Muscle of leg (tissue), 11 donors: ENCODE data around the gene PPP1R1B. TPM values are rescaled to one million over a fixed set of nuclear protein-coding genes. Genes with fewer than 3 reads are reported as not detected.

Source experiments
- DNase-seq: peaks from one replicate; pipeline ENCODE4 v3.0.0; 2013
- H3K27ac ChIP-seq: one replicate; pipeline ENCODE4 v1.5.1; 2013; ENCODE audit warnings: mild to moderate bottlenecking, low read length, control low read depth
- H3K27me3 ChIP-seq: one replicate; pipeline ENCODE4 v1.6.1; 2013; ENCODE audit warnings: low read length; ENCODE audit not compliant: control insufficient read depth, insufficient read depth
- H3K36me3 ChIP-seq: one replicate; pipeline ENCODE4 v1.6.1; 2013; ENCODE audit warnings: low read length; ENCODE audit not compliant: control insufficient read depth, insufficient read depth
- H3K4me1 ChIP-seq: one replicate; pipeline ENCODE4 v1.6.1; 2013; ENCODE audit warnings: low read length; ENCODE audit not compliant: control insufficient read depth, insufficient read depth
- H3K4me3 ChIP-seq: one replicate; pipeline ENCODE4 v1.5.1; 2013; ENCODE audit warnings: low read length, control low read depth
- H3K9me3 ChIP-seq: replicated peaks from 2 replicates; pipeline ENCODE4 v1.6.1; 2013; ENCODE audit warnings: low read depth, low read length; ENCODE audit not compliant: control insufficient read depth
- WGBS: methylation state at CpG from one replicate; pipeline ENCODE4 v1.1.5; 2013; ENCODE audit warnings: missing lambda C conversion rate; ENCODE audit not compliant: insufficient coverage; 5-methylcytosine and 5-hydroxymethylcytosine counted together
- polyA plus RNA-seq, 8 donors: library from polyadenylated mRNA; unstranded; fragments of 120-200 nt; gene quantifications; one replicate each; pipeline versions ENCODE4 v1.2.1 to v1.2.3, GENCODE V29; 2013; ENCODE audit warnings: inconsistent platforms in 1 of 8, low replicate concordance in 1 of 8; ENCODE audit not compliant: insufficient read length in 8 of 8, insufficient read depth in 1 of 8
- total RNA-seq: library from RNA; stranded (reverse); fragments of 120-200 nt; gene quantifications from one replicate; pipeline ENCODE4 v1.2.4, GENCODE V29; 2013

PPP1R1B gene
- total and polyA plus RNA-seq, 9 donors, result 0.56 to 2.9 (median 1.6) TPM

DNA sequence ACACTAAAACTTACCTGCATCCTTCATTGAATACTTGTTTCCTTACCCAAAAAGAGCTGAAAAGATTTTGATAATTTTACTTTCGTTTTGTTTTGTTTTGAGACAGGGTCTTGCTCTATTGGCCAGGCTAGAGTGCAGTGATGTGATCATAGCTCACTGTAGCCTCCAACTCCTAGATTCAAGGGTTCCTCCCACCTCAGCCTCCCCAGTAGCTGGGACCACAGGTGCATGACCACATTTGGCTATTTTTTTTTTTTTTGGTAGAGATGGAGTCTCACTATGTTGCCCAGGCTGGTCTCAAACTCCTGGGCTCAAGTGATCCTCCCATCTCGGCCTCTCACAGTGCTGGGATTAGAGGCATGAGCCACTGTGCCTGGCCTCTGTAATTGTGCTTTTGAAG is 28.4 kb downstream of the PPP1R1B start:
- H3K9me3 ChIP-seq, result no peaks in the 10 kb centered on the region
- H3K4me3 ChIP-seq, result no peak overlapping the region
- no peak for DNase-seq
- peaks cover 37% of the 10 kb centered on the region for H3K36me3 ChIP-seq
- H3K4me1 ChIP-seq, result peaks cover 13% of the 10 kb centered on the region
- no peak overlapping the region for H3K27ac ChIP-seq
- H3K27me3 ChIP-seq, result no peaks in the 10 kb centered on the region
- WGBS, result no CpG with 5 or more reads among the region's 2 CpGs

DNA sequence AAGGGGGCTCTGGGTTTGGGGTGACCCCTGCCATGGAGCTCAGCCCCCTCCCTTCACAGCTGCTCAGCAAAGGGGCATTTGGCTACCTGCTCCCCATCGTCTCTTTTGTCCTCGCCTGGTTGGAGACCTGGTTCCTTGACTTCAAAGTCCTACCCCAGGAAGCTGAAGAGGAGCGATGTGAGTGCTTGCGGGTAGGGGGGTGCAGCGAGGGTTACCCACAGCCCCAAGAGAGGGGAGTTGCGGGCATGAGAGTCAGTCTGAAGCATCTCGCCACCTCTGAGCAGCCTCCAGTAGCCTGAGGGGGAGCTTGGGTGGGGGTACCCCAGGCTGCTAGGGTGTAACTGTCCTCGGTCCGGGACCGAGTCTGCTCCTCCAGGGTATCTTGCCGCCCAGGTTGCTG is 31.6 kb downstream of the PPP1R1B start:
- WGBS, result 90% methylated on average over 8 of the region's 11 CpGs
- H3K36me3 ChIP-seq, result peaks cover 58% of the 10 kb centered on the region
- no peaks in the 10 kb centered on the region for H3K27me3 ChIP-seq
- no peak overlapping the region for H3K27ac ChIP-seq
- no peak overlapping the region for H3K4me3 ChIP-seq
- no peaks in the 10 kb centered on the region for H3K9me3 ChIP-seq
- peaks cover 37% of the 10 kb centered on the region for H3K4me1 ChIP-seq
- DNase-seq, result no peak

DNA sequence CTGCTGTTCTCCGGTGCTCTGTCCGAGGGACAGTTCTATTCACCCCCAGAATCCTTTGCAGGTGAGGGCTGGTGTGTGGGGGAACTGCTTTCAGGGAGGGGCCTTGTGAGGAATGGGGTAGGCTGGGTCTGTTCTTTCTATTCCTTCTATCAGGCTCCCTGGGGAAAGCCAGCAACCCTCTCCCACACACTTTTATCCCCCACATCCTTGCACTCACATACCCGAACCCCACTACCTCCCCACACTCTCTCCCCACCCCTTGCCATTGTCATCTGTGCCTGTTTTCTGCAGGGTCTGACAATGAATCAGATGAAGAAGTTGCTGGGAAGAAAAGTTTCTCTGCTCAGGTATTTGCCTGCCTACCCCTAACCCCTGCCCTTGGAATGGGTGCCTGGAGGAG is 32.0 kb downstream of the PPP1R1B start:
- DNase-seq, result no peak
- no peaks in the 10 kb centered on the region for H3K9me3 ChIP-seq
- no CpG with 5 or more reads among the region's 3 CpGs for WGBS
- H3K27ac ChIP-seq, result peak overlapping the region; percentile 13
- peaks cover 41% of the 10 kb centered on the region for H3K4me1 ChIP-seq
- no peaks in the 10 kb centered on the region for H3K27me3 ChIP-seq
- H3K4me3 ChIP-seq, result no peak overlapping the region
- H3K36me3 ChIP-seq, result peaks cover 55% of the 10 kb centered on the region

DNA sequence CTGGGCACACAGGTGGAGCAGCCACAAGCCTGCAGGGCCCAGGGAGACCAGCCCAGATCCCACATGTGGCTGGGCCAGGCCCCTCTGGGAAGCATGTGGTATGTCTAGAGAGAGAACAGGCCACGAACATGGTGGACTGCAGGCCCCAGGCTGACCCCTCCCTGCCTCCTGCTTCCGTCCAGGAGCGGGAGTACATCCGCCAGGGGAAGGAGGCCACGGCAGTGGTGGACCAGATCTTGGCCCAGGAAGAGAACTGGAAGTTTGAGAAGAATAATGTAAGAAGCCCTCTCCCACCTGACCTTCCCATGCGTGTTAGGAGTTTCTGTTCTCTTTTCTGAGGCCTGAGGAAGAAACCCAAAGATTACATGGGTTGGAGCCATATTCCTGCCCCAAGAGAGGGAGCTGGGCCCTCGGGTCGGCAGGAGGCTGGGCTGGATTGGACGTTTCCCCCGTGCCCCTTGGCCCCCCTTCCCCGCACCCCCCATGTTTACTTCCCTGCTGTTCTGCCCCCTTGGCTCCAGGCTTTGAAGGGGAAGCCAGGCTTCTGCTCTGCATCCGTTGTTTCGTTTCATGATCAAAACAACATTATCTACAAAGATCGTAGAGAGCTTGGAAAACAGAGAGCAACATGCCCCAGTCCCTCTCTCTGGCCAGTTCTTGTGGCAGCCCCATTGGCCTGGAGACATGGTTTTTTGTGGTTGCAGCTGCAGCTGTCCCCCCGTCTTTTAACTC is 32.7 kb downstream of the PPP1R1B start:
- Histone ChIP-seq H3K4me1 (peaks cover 48% of the 10 kb centered on the region), H3K9me3 (no peaks in the 10 kb centered on the region), H3K4me3 (no peak overlapping the region), H3K27me3 (no peaks in the 10 kb centered on the region), H3K36me3 (peaks cover 50% of the 10 kb centered on the region), H3K27ac (peak overlapping the region; percentile 71)
- 50% methylated on average over 2 of the region's 15 CpGs for WGBS
- peak; percentile 57 for DNase-seq

DNA sequence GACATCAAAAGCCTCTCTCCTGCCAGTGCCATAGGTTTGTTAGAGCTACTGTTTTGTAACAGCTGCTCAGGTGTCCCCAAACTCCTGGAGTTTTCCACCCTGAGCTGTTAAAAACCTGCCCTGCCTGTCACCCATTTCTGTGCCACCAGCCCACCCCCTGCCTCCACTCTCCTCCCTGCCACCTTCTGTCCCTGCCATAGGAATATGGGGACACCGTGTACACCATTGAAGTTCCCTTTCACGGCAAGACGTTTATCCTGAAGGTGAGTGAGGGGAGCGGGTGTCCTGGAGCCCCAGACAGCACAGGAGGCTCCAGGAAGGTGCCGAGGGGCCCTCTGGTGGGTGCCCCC is 33.2 kb downstream of the PPP1R1B start:
- 90% methylated on average over 5 of the region's 5 CpGs for WGBS
- Histone ChIP-seq H3K4me3 (no peak overlapping the region), H3K4me1 (peaks cover 53% of the 10 kb centered on the region), H3K9me3 (no peaks in the 10 kb centered on the region), H3K36me3 (peaks cover 48% of the 10 kb centered on the region), H3K27me3 (no peaks in the 10 kb centered on the region), H3K27ac (peak overlapping the region; percentile 71)
- no peak for DNase-seq

DNA sequence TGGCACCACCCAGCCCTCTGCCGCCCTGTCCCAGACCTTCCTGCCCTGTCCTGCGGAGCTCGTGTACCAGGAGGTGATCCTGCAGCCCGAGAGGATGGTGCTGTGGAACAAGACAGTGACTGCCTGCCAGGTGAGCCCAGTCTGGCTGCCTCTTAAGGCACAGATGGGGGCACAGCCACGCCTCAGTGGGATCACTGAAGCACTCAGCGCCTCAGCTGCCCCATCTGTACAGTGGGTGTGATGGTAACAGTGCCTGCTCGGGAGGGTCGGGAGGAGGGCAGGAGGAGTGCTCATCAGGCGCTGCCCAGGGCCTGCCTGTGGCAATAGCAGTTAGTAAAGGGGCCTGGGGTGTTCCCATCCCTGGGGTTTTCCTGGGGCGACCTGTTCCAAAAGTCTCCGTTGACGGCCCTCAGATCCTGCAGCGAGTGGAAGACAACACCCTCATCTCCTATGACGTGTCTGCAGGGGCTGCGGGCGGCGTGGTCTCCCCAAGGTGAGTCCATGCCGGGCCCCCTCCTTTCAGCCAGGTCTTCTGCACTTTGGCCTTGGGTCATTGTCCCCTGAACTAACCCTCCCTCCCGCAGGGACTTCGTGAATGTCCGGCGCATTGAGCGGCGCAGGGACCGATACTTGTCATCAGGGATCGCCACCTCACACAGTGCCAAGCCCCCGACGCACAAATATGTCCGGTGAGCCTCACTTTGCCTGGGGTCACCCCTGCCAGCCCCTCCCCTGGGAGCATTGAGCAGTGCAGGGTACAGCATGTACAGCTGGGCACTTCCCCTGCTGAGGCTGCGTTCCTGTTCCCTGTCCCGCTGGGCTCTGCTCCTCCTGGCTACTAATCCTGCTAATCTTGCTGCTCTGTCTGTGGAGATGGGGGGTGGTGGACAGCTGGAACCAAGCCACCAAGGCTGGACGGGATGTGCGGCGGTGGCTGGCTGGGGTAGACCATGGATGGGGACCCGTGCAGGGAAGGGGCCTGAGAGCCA is 33.9 kb downstream of the PPP1R1B start:
- Histone ChIP-seq H3K27ac (peak overlapping the region; percentile 71), H3K9me3 (no peaks in the 10 kb centered on the region), H3K36me3 (peaks cover 48% of the 10 kb centered on the region), H3K4me3 (no peak overlapping the region), H3K4me1 (peaks cover 59% of the 10 kb centered on the region), H3K27me3 (peaks cover under 1% of the 10 kb centered on the region)
- peak; percentile 57 for DNase-seq
- WGBS, result 84% methylated on average over 35 of the region's 35 CpGs

DNA sequence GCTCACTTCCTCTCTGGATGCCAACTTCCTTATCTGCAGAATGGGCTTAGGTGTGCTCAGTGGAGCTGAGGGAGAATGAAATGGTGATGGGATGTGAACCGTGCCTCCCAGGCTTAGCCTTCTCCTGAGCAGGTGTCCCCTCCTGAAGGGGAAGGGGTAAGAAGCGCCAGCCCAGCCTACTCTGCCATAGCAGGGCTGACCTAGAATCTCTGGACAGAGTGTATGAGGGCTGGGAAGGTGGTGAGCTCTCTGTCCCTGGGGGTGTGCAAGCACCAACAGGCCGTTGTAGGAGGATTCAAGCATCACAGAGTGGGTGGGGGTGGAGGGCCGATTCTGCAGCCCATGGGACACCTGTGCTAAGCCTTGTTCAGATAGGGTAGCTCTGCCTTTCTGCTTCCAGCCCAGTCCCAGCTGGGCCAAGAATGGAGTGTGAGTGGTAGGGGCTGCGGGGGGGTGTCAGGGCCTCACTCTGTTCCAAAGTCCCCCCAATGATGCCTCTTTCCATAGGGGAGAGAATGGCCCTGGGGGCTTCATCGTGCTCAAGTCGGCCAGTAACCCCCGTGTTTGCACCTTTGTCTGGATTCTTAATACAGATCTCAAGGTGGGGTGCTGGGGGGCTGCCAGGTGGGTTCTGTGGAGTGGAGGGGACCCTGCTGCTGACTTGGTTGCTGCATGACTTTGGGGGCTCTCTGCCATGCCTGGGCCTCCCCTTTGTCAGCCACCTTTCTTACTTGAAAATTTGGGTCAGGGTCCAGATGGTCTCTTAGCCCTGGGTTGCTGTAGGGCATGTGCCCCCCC is 35.2 kb downstream of the PPP1R1B start:
- Histone ChIP-seq H3K27me3 (peaks cover 13% of the 10 kb centered on the region), H3K4me1 (peaks cover 72% of the 10 kb centered on the region), H3K4me3 (no peak overlapping the region), H3K9me3 (no peaks in the 10 kb centered on the region), H3K27ac (peak overlapping the region; percentile 42), H3K36me3 (peaks cover 48% of the 10 kb centered on the region)
- 67% methylated on average over 2 of the region's 8 CpGs for WGBS
- DNase-seq, result no peak

DNA sequence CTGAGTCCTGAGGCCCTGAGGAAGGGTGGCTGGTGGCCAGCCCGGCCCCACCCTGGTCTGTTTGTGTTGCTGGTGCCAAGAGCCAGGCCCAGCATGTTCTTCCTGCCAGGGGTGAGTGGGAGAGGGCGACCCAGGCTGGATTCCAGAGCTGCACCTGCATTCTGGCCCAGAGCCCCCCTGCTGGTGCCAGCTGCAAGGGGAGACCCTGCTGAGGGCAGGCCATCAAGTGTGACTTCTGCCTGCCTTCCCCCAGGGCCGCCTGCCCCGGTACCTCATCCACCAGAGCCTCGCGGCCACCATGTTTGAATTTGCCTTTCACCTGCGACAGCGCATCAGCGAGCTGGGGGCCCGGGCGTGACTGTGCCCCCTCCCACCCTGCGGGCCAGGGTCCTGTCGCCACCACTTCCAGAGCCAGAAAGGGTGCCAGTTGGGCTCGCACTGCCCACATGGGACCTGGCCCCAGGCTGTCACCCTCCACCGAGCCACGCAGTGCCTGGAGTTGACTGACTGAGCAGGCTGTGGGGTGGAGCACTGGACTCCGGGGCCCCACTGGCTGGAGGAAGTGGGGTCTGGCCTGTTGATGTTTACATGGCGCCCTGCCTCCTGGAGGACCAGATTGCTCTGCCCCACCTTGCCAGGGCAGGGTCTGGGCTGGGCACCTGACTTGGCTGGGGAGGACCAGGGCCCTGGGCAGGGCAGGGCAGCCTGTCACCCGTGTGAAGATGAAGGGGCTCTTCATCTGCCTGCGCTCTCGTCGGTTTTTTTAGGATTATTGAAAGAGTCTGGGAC is 36.0 kb downstream of the PPP1R1B start:
- Histone ChIP-seq H3K36me3 (peaks cover 44% of the 10 kb centered on the region), H3K4me1 (peaks cover 80% of the 10 kb centered on the region), H3K4me3 (no peak overlapping the region), H3K27me3 (peaks cover 21% of the 10 kb centered on the region), H3K27ac (no peak overlapping the region), H3K9me3 (no peaks in the 10 kb centered on the region)
- DNase-seq, result no peak
- 80% methylated on average over 17 of the region's 22 CpGs for WGBS

DNA sequence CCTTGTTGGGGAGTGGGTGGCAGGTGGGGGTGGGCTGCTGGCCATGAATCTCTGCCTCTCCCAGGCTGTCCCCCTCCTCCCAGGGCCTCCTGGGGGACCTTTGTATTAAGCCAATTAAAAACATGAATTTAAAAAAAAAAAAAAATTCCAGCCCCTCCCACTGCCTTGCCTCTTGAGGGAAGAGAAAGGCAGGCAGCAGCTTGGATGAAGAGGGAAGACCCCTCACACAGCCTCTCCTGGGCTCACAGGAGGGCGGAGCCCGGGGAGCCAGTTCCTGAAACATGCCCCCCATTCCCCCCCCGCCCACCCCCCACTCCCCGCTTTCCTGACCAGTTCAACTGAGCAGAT is 36.6 kb downstream of the PPP1R1B start:
- no CpG with 5 or more reads among the region's 4 CpGs for WGBS
- Histone ChIP-seq H3K9me3 (no peaks in the 10 kb centered on the region), H3K4me1 (peaks cover 82% of the 10 kb centered on the region), H3K36me3 (peaks cover 38% of the 10 kb centered on the region), H3K4me3 (no peak overlapping the region), H3K27ac (no peak overlapping the region), H3K27me3 (peaks cover 25% of the 10 kb centered on the region)
- DNase-seq, result no peak
